Measurements from ENCODE around the gene CD83. TPM values are rescaled to one million over a fixed set of nuclear protein-coding genes. Genes with fewer than 3 reads are reported as not detected.

The CD83 gene
- total and polyA plus RNA-seq, 2 of the 4 experiments (the other 2 are of a cell fraction) = 2.0 to 2.5 TPM

DNA sequence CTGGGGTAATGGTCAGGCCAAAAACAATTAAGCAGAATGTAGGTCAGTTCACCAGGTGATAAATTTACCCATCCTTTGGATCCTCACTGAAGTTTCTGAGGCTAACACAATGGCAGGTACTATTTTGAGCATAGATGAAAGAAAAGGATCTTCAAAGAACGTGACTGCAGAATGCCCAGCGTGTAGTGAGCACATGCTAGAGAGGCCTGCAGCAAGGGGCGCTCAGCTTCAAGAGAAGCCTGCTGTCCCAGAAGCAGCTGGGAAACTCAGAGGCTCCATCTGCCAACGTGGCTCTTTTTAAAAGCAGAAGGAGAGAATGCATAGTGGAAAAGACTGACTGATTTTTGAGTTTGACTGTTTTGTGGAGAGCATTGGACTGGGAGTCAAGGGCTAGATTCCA, 57.4 kb downstream of the CD83 start:
- H2AK5ac ChIP-seq (ENCODE audit: low read depth, low read length) = no peak overlapping the region
- ChIA-PET POLR2A (ENCODE audit: unreplicated experiment) (no interaction called here), CTCF (no interaction called here)
- no peak overlapping the region for H3K4me3 ChIP-seq (ENCODE audit: insufficient read depth, low read depth, low read length)
- intact Hi-C loops (cut with micrococcal nuclease) (no loop called here), dilution Hi-C loops (cut with HindIII; ENCODE audit: low sequenced_read_pairs, unreplicated experiment) (no loop called here), in situ Hi-C loops (cut with MboI; ENCODE audit: low sequenced_read_pairs) (no loop called here)
- H2AK9ac ChIP-seq (replicated peaks; ENCODE audit: low read depth, low read length, poor library complexity) = no peak overlapping the region
- no peaks in the 10 kb centered on the region; the same call in 1 of the 2 replicates for H3K9me1 ChIP-seq (ENCODE audit: insufficient read depth, low read length)
- no peak overlapping the region for H4K8ac ChIP-seq (ENCODE audit: low read depth in 2 of 2, low read length in 2 of 2)
- no TSS peak for BruUV-seq (replicated peaks)
- H4K91ac ChIP-seq (ENCODE audit: insufficient read depth, low read depth, low read length) = no peak overlapping the region
- H3K27ac ChIP-seq (ENCODE audit: insufficient read depth, low read length) = no peak overlapping the region
- no peak overlapping the region for H4K5ac ChIP-seq (ENCODE audit: low read depth, low read length)
- H3K4ac ChIP-seq (ENCODE audit: low read depth, low read length) = no peak overlapping the region
- no peak overlapping the region for H2AFZ ChIP-seq (replicated peaks; ENCODE audit: low read length, poor library complexity)
- H2BK120ac ChIP-seq (ENCODE audit: low read depth, low read length) = no peak overlapping the region
- H2BK5ac ChIP-seq (ENCODE audit: low read depth, low read length, poor library complexity, severe bottlenecking) = no peak overlapping the region
- no peaks in the 10 kb centered on the region for H4K20me1 ChIP-seq (ENCODE audit: insufficient read depth, low read length)
- no peak overlapping the region for H3K14ac ChIP-seq (replicated peaks; ENCODE audit: low read depth, low read length)
- peaks cover 15% of the 10 kb centered on the region for H3K27me3 ChIP-seq (ENCODE audit: control insufficient read depth, insufficient read depth, low read length)
- no peak overlapping the region for H3K9ac ChIP-seq (ENCODE audit: low read depth, low read length)
- peaks cover 4% of the 10 kb centered on the region; the same call in 1 of the 2 replicates for H3K9me3 ChIP-seq (ENCODE audit: control insufficient read depth, insufficient read depth, low read length)
- H3K23ac ChIP-seq (ENCODE audit: low read depth, low read length) = no peak overlapping the region
- H3K56ac ChIP-seq (ENCODE audit: extremely low read depth, insufficient read depth, low read length) = no peak overlapping the region
- H2BK15ac ChIP-seq (ENCODE audit: low read depth, low read length) = no peak overlapping the region
- H2BK20ac ChIP-seq (ENCODE audit: low read depth, low read length) = no peak overlapping the region
- WGBS, 2 experiments (ENCODE audit: extremely low coverage in 2 of 2, insufficient read length in 1 of 2) = 65% methylated on average over 4 of the region's 4 CpGs; no CpG with 5 or more reads in 1 of the 2 experiments
- TF ChIP-seq RFX5 (IDR thresholded peaks at IDR 0.05; ENCODE audit: low read depth, low read length) = no peak
- TF ChIP-seq, protein P1, sequence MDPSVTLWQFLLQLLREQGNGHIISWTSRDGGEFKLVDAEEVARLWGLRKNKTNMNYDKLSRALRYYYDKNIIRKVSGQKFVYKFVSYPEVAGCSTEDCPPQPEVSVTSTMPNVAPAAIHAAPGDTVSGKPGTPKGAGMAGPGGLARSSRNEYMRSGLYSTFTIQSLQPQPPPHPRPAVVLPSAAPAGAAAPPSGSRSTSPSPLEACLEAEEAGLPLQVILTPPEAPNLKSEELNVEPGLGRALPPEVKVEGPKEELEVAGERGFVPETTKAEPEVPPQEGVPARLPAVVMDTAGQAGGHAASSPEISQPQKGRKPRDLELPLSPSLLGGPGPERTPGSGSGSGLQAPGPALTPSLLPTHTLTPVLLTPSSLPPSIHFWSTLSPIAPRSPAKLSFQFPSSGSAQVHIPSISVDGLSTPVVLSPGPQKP (IDR thresholded peaks at IDR 0.05; ENCODE audit: borderline replicate concordance, low read depth, low read length) = no peak
- TF ChIP-seq RCOR1 (IDR thresholded peaks at IDR 0.05; ENCODE audit: insufficient replicate concordance, low read length) = no peak
- no peak for TF ChIP-seq CHD1 (IDR thresholded peaks at IDR 0.05; ENCODE audit: low read depth, low read length)
- no peak for TF ChIP-seq SMC3 (IDR thresholded peaks at IDR 0.05; ENCODE audit: low read depth, low read length)
- no peak for TF ChIP-seq MAZ (IDR thresholded peaks at IDR 0.05; ENCODE audit: borderline replicate concordance, low read depth, low read length)
- no peak for TF ChIP-seq MAFK (IDR thresholded peaks at IDR 0.05; ENCODE audit: low read depth, low read length)
- TF ChIP-seq CEBPB (IDR thresholded peaks at IDR 0.05; ENCODE audit: low read depth, low read length) = no peak
- H3K79me1 ChIP-seq (ENCODE audit: low read depth in 1 of 2, low read length in 2 of 2) = no peaks in the 10 kb centered on the region
- H3K36me3 ChIP-seq (ENCODE audit: control insufficient read depth, insufficient read depth, low read length) = no peaks in the 10 kb centered on the region
- H3K4me1 ChIP-seq (ENCODE audit: control insufficient read depth, insufficient read depth, low read length) = no peaks in the 10 kb centered on the region
- no peak overlapping the region for H3K4me2 ChIP-seq (ENCODE audit: low read depth, low read length)
- no peak overlapping the region for H3K18ac ChIP-seq (ENCODE audit: low read depth, low read length)
- ATAC-seq (ENCODE audit: low read depth) = no peak
- DNase-seq = no peak

Measured in IMR-90 (cell line).